Muscle of leg (tissue), 16 donors: ENCODE results near the gene VWA5A. TPM values are rescaled to one million over a fixed set of nuclear protein-coding genes. Genes with fewer than 3 reads are reported as not detected.

Experiments used
- DNase-seq: peaks from one replicate; pipeline ENCODE4 v3.0.0; 2013
- H3K27ac ChIP-seq: one replicate; pipeline ENCODE4 v1.5.1; 2013; ENCODE audit warnings: mild to moderate bottlenecking, low read length, control low read depth
- H3K27me3 ChIP-seq: one replicate; pipeline ENCODE4 v1.6.1; 2013; ENCODE audit warnings: low read length; ENCODE audit not compliant: control insufficient read depth, insufficient read depth
- H3K36me3 ChIP-seq: one replicate; pipeline ENCODE4 v1.6.1; 2013; ENCODE audit warnings: low read length; ENCODE audit not compliant: control insufficient read depth, insufficient read depth
- H3K4me1 ChIP-seq: one replicate; pipeline ENCODE4 v1.6.1; 2013; ENCODE audit warnings: low read length; ENCODE audit not compliant: control insufficient read depth, insufficient read depth
- H3K4me3 ChIP-seq: one replicate; pipeline ENCODE4 v1.5.1; 2013; ENCODE audit warnings: low read length, control low read depth
- H3K9me3 ChIP-seq: replicated peaks from 2 replicates; pipeline ENCODE4 v1.6.1; 2013; ENCODE audit warnings: low read depth, low read length; ENCODE audit not compliant: control insufficient read depth
- WGBS: methylation state at CpG from one replicate; pipeline ENCODE4 v1.1.5; 2013; ENCODE audit warnings: missing lambda C conversion rate; ENCODE audit not compliant: insufficient coverage; 5-methylcytosine and 5-hydroxymethylcytosine counted together
- long read RNA-seq, 11 donors: transcript quantifications; one replicate each; lab custom pipeline, GENCODE V29; 2026
- polyA plus RNA-seq, 8 donors: library from polyadenylated mRNA; unstranded; fragments of 120-200 nt; gene quantifications; one replicate each; pipeline versions ENCODE4 v1.2.1 to v1.2.3, GENCODE V29; 2013; ENCODE audit warnings: inconsistent platforms in 1 of 8, low replicate concordance in 1 of 8; ENCODE audit not compliant: insufficient read length in 8 of 8, insufficient read depth in 1 of 8
- total RNA-seq: library from RNA; stranded (reverse); fragments of 120-200 nt; gene quantifications from one replicate; pipeline ENCODE4 v1.2.4, GENCODE V29; 2013

The VWA5A gene, protein sequence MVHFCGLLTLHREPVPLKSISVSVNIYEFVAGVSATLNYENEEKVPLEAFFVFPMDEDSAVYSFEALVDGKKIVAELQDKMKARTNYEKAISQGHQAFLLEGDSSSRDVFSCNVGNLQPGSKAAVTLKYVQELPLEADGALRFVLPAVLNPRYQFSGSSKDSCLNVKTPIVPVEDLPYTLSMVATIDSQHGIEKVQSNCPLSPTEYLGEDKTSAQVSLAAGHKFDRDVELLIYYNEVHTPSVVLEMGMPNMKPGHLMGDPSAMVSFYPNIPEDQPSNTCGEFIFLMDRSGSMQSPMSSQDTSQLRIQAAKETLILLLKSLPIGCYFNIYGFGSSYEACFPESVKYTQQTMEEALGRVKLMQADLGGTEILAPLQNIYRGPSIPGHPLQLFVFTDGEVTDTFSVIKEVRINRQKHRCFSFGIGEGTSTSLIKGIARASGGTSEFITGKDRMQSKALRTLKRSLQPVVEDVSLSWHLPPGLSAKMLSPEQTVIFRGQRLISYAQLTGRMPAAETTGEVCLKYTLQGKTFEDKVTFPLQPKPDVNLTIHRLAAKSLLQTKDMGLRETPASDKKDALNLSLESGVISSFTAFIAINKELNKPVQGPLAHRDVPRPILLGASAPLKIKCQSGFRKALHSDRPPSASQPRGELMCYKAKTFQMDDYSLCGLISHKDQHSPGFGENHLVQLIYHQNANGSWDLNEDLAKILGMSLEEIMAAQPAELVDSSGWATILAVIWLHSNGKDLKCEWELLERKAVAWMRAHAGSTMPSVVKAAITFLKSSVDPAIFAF
- total RNA-seq (101 TPM), polyA plus RNA-seq (100 to 1,000 TPM in 5 of 8 donors, 10 to 100 TPM in 3; 73.8 to 139 (median 106) TPM)
- long read RNA-seq, donor 1, full-length matches to known transcripts, result 9 of 20 reads
- long read RNA-seq, donor 1, partial matches to known transcripts, result 11 of 20 reads
- long read RNA-seq, donor 1, other reads (novel, unspliced or antisense), result 0 of 20 reads
- long read RNA-seq, donor 2, full-length matches to known transcripts, result 1 of 1 reads
- long read RNA-seq, donor 2, partial matches to known transcripts, result 0 of 1 reads
- long read RNA-seq, donor 2, other reads (novel, unspliced or antisense), result 0 of 1 reads
- long read RNA-seq, donor 3, full-length matches to known transcripts, result 13 of 30 reads
- long read RNA-seq, donor 3, partial matches to known transcripts, result 17 of 30 reads
- long read RNA-seq, donor 3, other reads (novel, unspliced or antisense), result 0 of 30 reads
- long read RNA-seq, donor 4, partial matches to known transcripts, result 5 of 8 reads
- long read RNA-seq, donor 4, other reads (novel, unspliced or antisense), result 0 of 8 reads
- long read RNA-seq, donor 5, full-length matches to known transcripts, result 22 of 77 reads
- long read RNA-seq, donor 5, partial matches to known transcripts, result 55 of 77 reads
- long read RNA-seq, donor 5, other reads (novel, unspliced or antisense), result 0 of 77 reads
- long read RNA-seq, donor 6, full-length matches to known transcripts, result 18 of 52 reads
- long read RNA-seq, donor 6, partial matches to known transcripts, result 34 of 52 reads
- long read RNA-seq, donor 6, other reads (novel, unspliced or antisense), result 0 of 52 reads
- long read RNA-seq, donor 7, full-length matches to known transcripts, result 11 of 49 reads
- long read RNA-seq, donor 7, partial matches to known transcripts, result 38 of 49 reads
- long read RNA-seq, donor 7, other reads (novel, unspliced or antisense), result 0 of 49 reads
- long read RNA-seq, donor 8, partial matches to known transcripts, result 11 of 12 reads
- long read RNA-seq, donor 8, other reads (novel, unspliced or antisense), result 0 of 12 reads
- long read RNA-seq, donor 9, full-length matches to known transcripts, result 6 of 47 reads
- long read RNA-seq, donor 9, partial matches to known transcripts, result 41 of 47 reads
- long read RNA-seq, donor 9, other reads (novel, unspliced or antisense), result 0 of 47 reads
- long read RNA-seq, donor 10, full-length matches to known transcripts, result 17 of 65 reads
- long read RNA-seq, donor 10, partial matches to known transcripts, result 48 of 65 reads
- long read RNA-seq, donor 10, other reads (novel, unspliced or antisense), result 0 of 65 reads
- long read RNA-seq, donor 11, full-length matches to known transcripts, result 8 of 27 reads
- long read RNA-seq, donor 11, partial matches to known transcripts, result 19 of 27 reads
- long read RNA-seq, donor 11, other reads (novel, unspliced or antisense), result 0 of 27 reads

DNA sequence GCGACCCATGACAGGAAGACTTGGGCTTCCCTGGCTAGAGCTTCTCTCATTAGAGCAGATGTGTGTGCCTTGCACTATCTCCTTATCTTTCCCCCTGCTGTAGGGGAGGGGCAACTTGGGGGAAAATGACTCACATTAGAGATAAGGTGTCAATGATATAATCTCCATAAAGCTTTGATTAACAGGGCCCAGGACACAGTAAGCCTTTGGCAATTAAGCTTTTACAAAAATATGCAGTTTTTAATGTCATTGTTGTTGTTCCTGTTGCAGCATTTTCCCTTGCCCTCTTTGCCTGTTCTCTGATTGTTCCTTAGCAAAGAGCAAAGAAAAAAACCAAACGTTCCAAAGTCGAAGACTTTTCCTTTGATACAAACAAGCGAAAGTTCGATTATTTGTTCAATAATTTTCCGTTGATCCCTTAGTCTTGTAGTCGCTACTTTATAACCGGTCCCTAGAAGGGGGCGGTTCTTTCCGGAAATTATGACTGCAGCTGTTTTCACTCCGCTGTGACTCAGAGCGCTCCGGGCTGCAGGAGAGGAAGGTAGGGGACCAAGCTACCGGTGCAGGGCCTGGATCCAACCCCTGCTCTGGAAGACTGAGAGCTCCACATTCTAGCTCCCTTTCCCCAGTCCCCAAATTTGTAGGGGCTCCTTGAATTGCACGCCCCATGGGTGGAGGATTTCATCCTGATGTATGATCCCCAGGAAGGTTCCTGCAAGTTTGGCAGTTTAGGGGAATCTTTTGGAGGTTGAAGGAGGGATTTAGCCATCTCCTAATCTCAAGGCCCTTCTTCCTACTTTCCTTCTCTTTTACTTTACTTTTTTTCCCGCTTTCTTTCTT is at the start of gene VWA5A:
VWA5A (plus strand) TSS at position 509 of the 840 bp plus-strand sequence. CDS start 2,062 bp downstream, outside the sequence.
- Histone ChIP-seq H3K36me3 (peaks cover 17% of the 10 kb centered on the region), H3K27me3 (no peaks in the 10 kb centered on the region), H3K9me3 (no peaks in the 10 kb centered on the region), H3K27ac (peak within 1 kb of the TSS; percentile 85), H3K4me1 (peaks cover 15% of the 10 kb centered on the region), H3K4me3 (peak within 1 kb of the TSS; percentile 75)
- peak; percentile 97 for DNase-seq
- WGBS, result 0% methylated on average over 7 of the region's 16 CpGs

DNA sequence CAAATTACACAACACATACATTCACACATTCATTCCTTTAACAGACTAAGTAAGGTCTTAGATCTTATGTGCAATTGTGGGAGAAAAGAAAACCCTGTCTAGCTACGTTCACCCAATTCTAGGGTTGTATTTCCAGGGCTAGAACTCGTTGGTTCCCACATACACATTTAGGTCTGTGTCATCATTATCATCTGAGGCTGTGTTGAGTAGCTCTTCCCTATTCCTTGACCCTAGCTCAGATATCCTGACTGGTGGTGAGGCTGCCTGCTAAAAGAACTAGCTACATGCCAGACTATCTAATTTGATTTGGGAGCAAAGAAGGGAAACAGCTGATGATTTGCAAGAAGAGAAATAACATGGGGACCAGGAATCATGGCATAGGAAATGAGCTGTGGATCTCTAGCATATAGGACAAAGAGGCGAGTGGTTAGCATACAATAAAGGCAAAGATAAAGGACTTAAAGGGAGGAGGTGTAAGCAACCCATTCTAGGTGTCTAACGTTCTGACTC is 46.6 kb upstream of the VWA5A start:
- no CpG with 5 or more reads among the region's 4 CpGs for WGBS
- no peak overlapping the region for H3K4me3 ChIP-seq
- H3K27me3 ChIP-seq, result no peaks in the 10 kb centered on the region
- H3K27ac ChIP-seq, result no peak overlapping the region
- H3K9me3 ChIP-seq, result no peaks in the 10 kb centered on the region
- H3K4me1 ChIP-seq, result peaks cover 6% of the 10 kb centered on the region
- no peaks in the 10 kb centered on the region for H3K36me3 ChIP-seq
- DNase-seq, result no peak

DNA sequence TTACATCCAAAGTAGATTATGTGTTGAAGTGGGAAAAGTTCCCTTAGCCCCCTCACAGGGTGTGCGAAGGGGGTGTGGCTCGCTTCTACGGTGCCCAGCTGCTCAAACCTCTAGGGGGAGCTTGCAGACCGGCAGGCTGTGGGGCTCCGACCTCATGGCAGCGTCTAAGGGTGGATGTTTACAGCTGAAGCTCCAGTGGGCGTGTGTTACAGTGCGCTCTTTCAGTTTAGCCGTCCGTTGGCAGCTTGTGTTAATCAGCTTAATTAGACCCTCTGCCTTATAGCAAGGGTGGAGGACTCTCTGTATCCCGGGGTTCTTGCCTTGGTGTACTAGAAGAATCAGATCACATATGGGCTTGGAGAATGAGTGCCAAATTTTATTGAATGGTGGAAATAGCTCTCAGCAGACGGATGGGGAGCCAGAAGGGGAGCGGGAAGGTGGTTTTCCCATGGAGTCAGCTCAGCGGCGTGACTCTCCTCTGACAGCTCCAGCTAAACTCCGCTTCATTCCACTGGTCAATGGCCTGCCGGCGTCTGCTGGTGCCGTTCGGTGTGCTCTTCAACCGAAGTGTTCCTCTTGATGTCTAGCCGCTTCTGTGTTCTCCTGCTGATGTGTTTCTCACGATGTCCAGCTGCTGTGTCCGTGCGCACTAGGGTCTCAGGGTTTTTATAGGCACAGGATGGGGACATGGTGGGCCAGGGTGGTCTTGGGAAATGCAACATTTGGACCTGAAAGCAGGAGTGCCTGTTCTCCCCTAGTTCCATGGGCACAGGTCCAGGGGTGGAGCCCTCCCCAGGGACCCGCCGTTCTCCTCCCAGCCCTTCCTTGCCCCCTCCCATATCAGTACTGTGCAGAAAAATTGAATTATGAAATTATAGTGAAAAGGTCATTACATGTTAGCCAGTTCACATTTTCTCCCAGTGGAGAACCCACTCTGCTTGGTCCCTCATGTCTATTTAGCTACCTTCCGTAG is 45.5 kb upstream of the VWA5A start:
- H3K27ac ChIP-seq, result no peak overlapping the region
- H3K27me3 ChIP-seq, result no peaks in the 10 kb centered on the region
- peak; percentile 61 for DNase-seq

DNA sequence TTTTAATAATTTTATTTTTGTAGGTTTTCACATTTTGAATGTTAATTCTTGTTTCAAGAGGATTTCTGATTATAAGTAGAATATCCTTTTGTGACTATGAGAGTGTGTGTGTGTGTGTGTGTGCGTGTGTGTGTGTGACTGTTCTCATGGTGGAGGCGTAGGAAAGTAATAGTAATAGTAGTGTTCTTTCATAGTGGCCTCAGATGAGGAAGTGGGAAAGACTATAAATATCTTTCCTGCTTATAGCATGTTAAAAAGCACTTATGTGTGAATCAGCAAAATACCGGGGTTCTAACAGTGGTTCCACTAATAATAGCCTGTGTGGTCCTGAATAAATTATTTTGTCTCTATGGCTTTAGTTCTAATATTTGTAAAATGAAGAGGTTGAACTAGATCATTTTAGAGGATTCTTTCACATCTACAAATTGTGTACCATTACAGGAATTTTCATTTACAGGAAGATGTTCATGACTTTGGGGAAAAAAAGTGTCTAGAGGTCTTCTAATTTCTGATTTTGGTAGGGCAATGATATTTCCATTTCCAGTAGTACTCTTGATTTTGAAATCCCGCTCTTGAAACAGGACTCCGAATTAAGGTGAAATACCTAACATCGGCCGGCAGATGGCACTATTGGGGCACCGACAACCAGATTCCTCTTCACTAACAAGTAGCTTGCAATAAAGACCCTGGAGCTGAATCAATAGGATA is 44.2 kb upstream of the VWA5A start:
- peaks cover 10% of the 10 kb centered on the region for H3K4me1 ChIP-seq
- H3K36me3 ChIP-seq, result no peaks in the 10 kb centered on the region
- peaks cover 5% of the 10 kb centered on the region for H3K27me3 ChIP-seq
- no peaks in the 10 kb centered on the region for H3K9me3 ChIP-seq
- no CpG with 5 or more reads among the region's 8 CpGs for WGBS
- no peak overlapping the region for H3K4me3 ChIP-seq
- peak; percentile 77 for DNase-seq
- H3K27ac ChIP-seq, result no peak overlapping the region

More for the DNA sequence above, 45.5 kb upstream of the VWA5A start:
- 55% methylated on average over 12 of the region's 28 CpGs for WGBS
- peak overlapping the region; percentile 14 for H3K4me3 ChIP-seq
- no peaks in the 10 kb centered on the region for H3K36me3 ChIP-seq
- H3K4me1 ChIP-seq, result peaks cover 6% of the 10 kb centered on the region
- H3K9me3 ChIP-seq, result no peaks in the 10 kb centered on the region

DNA sequence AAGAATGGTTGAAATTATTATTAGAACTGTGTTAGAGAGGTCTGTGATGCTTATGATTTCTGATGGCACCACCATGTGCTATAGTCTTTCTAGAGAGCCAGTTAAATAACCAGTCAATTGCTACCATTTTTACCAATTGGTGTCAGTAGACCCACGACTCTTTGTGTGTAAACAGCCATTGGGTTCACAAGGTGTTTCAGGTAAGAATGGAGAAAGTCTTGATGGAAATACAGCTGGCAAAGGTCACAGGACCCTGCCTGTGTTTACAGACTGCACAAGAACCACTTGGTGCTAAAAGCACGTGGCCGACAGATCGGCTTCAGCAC is 43.7 kb upstream of the VWA5A start:
- no peaks in the 10 kb centered on the region for H3K36me3 ChIP-seq
- peaks cover 6% of the 10 kb centered on the region for H3K27me3 ChIP-seq
- H3K9me3 ChIP-seq, result no peaks in the 10 kb centered on the region
- H3K4me1 ChIP-seq, result peaks cover 15% of the 10 kb centered on the region
- DNase-seq, result no peak
- no CpG with 5 or more reads among the region's 4 CpGs for WGBS
- no peak overlapping the region for H3K27ac ChIP-seq
- H3K4me3 ChIP-seq, result no peak overlapping the region

DNA sequence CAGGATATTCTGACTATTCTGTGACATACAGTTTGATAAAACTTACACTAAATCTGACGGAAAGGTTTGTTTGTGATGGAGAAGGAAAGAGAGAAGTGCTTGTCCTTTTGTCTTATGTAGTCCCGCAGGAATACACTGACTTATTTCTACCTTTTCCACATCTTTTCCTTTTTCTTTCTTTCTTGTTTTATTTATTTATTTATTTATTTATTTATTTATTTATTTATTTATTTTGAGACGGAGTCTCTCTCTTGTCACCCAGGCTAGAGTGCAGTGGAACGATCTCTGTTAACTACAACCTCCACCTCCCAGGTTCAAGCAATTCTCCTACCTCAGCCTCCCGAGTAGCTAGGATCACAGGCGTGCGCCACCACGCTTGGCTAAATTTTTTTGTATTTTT is 43.1 kb upstream of the VWA5A start:
- H3K4me3 ChIP-seq, result no peak overlapping the region
- H3K27ac ChIP-seq, result no peak overlapping the region
- peaks cover 15% of the 10 kb centered on the region for H3K4me1 ChIP-seq
- WGBS, result 86% methylated on average over 1 of the region's 8 CpGs
- H3K27me3 ChIP-seq, result peaks cover 6% of the 10 kb centered on the region
- H3K9me3 ChIP-seq, result no peaks in the 10 kb centered on the region
- no peak for DNase-seq
- H3K36me3 ChIP-seq, result no peaks in the 10 kb centered on the region

DNA sequence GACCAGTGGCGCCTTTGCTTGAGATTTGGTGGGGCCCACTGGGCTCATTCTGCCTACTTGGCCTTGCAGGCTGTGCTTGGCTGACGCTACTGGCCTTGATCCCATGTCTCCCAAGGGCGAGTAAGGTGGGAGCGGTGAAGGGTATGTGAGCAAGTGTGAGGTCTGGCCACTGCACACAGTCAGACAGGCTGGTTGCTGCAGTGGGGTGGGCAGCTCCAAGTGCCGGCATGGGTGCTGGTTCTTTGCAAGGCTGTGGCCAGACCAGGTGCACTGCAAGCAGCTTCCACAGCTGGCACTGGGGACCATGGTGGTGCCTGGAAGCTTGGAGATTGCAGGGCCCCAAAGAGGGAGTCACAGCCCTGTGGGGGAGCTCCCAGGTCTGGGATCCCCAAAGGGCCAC is 40.7 kb upstream of the VWA5A start:
- WGBS, result 85% methylated on average over 5 of the region's 5 CpGs
- DNase-seq, result no peak
- H3K4me3 ChIP-seq, result no peak overlapping the region
- H3K27ac ChIP-seq, result no peak overlapping the region
- H3K4me1 ChIP-seq, result peaks cover 12% of the 10 kb centered on the region
- no peaks in the 10 kb centered on the region for H3K36me3 ChIP-seq
- no peaks in the 10 kb centered on the region for H3K9me3 ChIP-seq
- peaks cover 10% of the 10 kb centered on the region for H3K27me3 ChIP-seq
